CD4-positive, alpha-beta T cell (primary cell): ENCODE data around the gene KIAA1217. TPM values are rescaled to one million over a fixed set of nuclear protein-coding genes. Genes with fewer than 3 reads are reported as not detected.

Experiments
- ATAC-seq: fragments of 200-7000 bp; cut with Tn5 transposase; one replicate; pipeline ENCODE4 v1.10.0; 2022; ENCODE audit warnings: mild to moderate bottlenecking; ENCODE audit not compliant: poor library complexity
- CTCF ChIA-PET: fragments of 350-600 bp; sonication (Branson Sonifier 250); formaldehyde crosslinking; loops from one replicate; lab custom pipeline; 2021; ENCODE audit warnings: antibody characterized with exemption, inconsistent platforms; lab: Charles Lee
- POLR2A ChIA-PET: fragments of 350-600 bp; sonication (Branson Sonifier 250); formaldehyde crosslinking; loops from one replicate; lab custom pipeline; 2021; ENCODE audit warnings: antibody characterized with exemption, inconsistent platforms; lab: Charles Lee
- DNase-seq, 14 experiments: peaks; one replicate each; pipeline ENCODE4 v3.0.0-alpha.2; 2013 to 2020; ENCODE audit warnings: mixed read lengths in 2 of 14
- H3K27ac ChIP-seq, 2 donors: one replicate each; pipeline versions ENCODE4 v1.5.1 to v1.7.0; 2013; ENCODE audit warnings: low read length in 2 of 2, low read depth in 1 of 2, mild to moderate bottlenecking in 1 of 2
- H3K27me3 ChIP-seq, 2 experiments: 1 replicate in 1 of 2; 2 replicates in 1 of 2; pipeline versions ENCODE4 v1.6.1 to v1.7.0; 2013; ENCODE audit warnings: low read length in 2 of 2, control low read depth in 1 of 2, mild to moderate bottlenecking in 1 of 2, moderate library complexity in 1 of 2; ENCODE audit not compliant: insufficient read depth in 2 of 2, control insufficient read depth in 1 of 2
- H3K36me3 ChIP-seq: one replicate; pipeline ENCODE4 v1.6.1; 2013; ENCODE audit warnings: low read length, control low read depth; ENCODE audit not compliant: insufficient read depth
- H3K4me1 ChIP-seq: one replicate; pipeline ENCODE4 v1.6.1; 2013; ENCODE audit warnings: low read length, control low read depth; ENCODE audit not compliant: insufficient read depth
- H3K4me3 ChIP-seq: one replicate; pipeline ENCODE4 v1.5.1; 2013; ENCODE audit warnings: mild to moderate bottlenecking, low read length, moderate library complexity
- H3K9me3 ChIP-seq, 2 experiments: 1 replicate in 1 of 2; 2 replicates in 1 of 2; pipeline versions ENCODE4 v1.6.1 to v1.7.0; 2013; ENCODE audit warnings: low read length in 2 of 2, mild to moderate bottlenecking in 2 of 2, control low read depth in 1 of 2, moderate library complexity in 1 of 2; ENCODE audit not compliant: control insufficient read depth in 1 of 2, insufficient read depth in 1 of 2
- H3K27ac Mint-ChIP-seq: one replicate; pipeline ENCODE4 v1.8.0; 2020; ENCODE audit warnings: mixed read lengths
- H3K27me3 Mint-ChIP-seq: one replicate; pipeline ENCODE4 v1.8.0; 2021; ENCODE audit warnings: mixed read lengths
- H3K36me3 Mint-ChIP-seq: one replicate; pipeline ENCODE4 v1.8.0; 2021; ENCODE audit warnings: low read depth, mixed read lengths
- H3K4me1 Mint-ChIP-seq: one replicate; pipeline ENCODE4 v1.8.0; 2021; ENCODE audit warnings: low read depth, mixed read lengths
- H3K4me3 Mint-ChIP-seq: one replicate; pipeline ENCODE4 v1.8.0; 2020; ENCODE audit warnings: mild to moderate bottlenecking, mixed read lengths
- H3K9me3 Mint-ChIP-seq: one replicate; pipeline ENCODE4 v1.8.0; 2020; ENCODE audit warnings: mixed read lengths
- CTCF ChIP-seq: fragments of 200-600 bp; IDR thresholded peaks from one replicate; pipeline ENCODE4 v1.8.0; 2022; ENCODE audit warnings: antibody characterized with exemption, mild to moderate bottlenecking
- intact Hi-C, 2 experiments: fragments of 100-400 bp; cut with DNase I in 1 of 2; cut with micrococcal nuclease in 1 of 2; formaldehyde crosslinking; loops; one replicate each; pipeline versions ENCODE4 v1.15.1 to v1.9.0; 2023 to 2025; cut with DNase I, micrococcal nuclease
- total RNA-seq, 174 experiments: library from RNA in 2 of 174; stranded (reverse) in 2 of 174; gene quantifications; one replicate each; pipeline ENCODE4 v1.2.3 and lab custom pipeline; 2021 to 2026

KIAA1217 gene
- total RNA-seq, 2 experiments from 2014 or later, result not detected

GRCh38 chr10:24425151-24425550 is 216.2 kb downstream of the KIAA1217 start:
- Mint-ChIP-seq H3K9me3 (no peaks in the 10 kb centered on the region), H3K27me3 (peaks cover 4% of the 10 kb centered on the region), H3K36me3 (no peaks in the 10 kb centered on the region), H3K4me1 (no peaks in the 10 kb centered on the region), H3K4me3 (no peak overlapping the region), H3K27ac (no peak overlapping the region)
- DNase-seq (no peak), ATAC-seq (no peak)
- no peak for TF ChIP-seq CTCF
- Histone ChIP-seq H3K36me3 (no peaks in the 10 kb centered on the region), H3K27ac (no peak overlapping the region), H3K4me3 (no peak overlapping the region), H3K27me3 (no peaks in the 10 kb centered on the region), H3K9me3 (no peaks in the 10 kb centered on the region), H3K4me1 (no peaks in the 10 kb centered on the region)
- intact Hi-C loops, result no loop called here
- ChIA-PET CTCF (no interaction called here), POLR2A (no interaction called here)

- Mint-ChIP-seq H3K27ac (no peak overlapping the region), H3K27me3 (peaks cover 4% of the 10 kb centered on the region), H3K4me3 (no peak overlapping the region), H3K36me3 (no peaks in the 10 kb centered on the region), H3K4me1 (no peaks in the 10 kb centered on the region), H3K9me3 (no peaks in the 10 kb centered on the region)
- H3K9me3 ChIP-seq, result no peaks in the 10 kb centered on the region
- ChIA-PET CTCF (no interaction called here), POLR2A (no interaction called here)
- no peak for ATAC-seq
- intact Hi-C loops, result no loop called here
- H3K4me1 ChIP-seq, result no peaks in the 10 kb centered on the region
- no peaks in the 10 kb centered on the region for H3K27me3 ChIP-seq
- DNase-seq, result no peak
- no peak overlapping the region for H3K27ac ChIP-seq
- H3K36me3 ChIP-seq, result no peaks in the 10 kb centered on the region
- H3K4me3 ChIP-seq, result no peak overlapping the region
- no peak for TF ChIP-seq CTCF
These were observed 218.9 kb downstream of the KIAA1217 start for GRCh38 chr10:24427678-24428409.

- Histone ChIP-seq H3K4me1 (no peaks in the 10 kb centered on the region), H3K27ac (no peak overlapping the region), H3K4me3 (no peak overlapping the region), H3K27me3 (no peaks in the 10 kb centered on the region), H3K9me3 (no peaks in the 10 kb centered on the region), H3K36me3 (no peaks in the 10 kb centered on the region)
- ATAC-seq (no peak), DNase-seq (no peak)
- intact Hi-C loops, result no loop called here
- Mint-ChIP-seq H3K9me3 (no peaks in the 10 kb centered on the region), H3K4me1 (no peaks in the 10 kb centered on the region), H3K27ac (no peak overlapping the region), H3K36me3 (no peaks in the 10 kb centered on the region), H3K4me3 (no peak overlapping the region), H3K27me3 (peaks cover 4% of the 10 kb centered on the region)
- POLR2A ChIA-PET, result no interaction called here
- no peak for TF ChIP-seq CTCF
- CTCF ChIA-PET, result no interaction called here
These were observed 219.5 kb downstream of the KIAA1217 start for GRCh38 chr10:24428410-24428782.
